Ecto neural progenitor cell (in vitro differentiated cells): Measurements from ENCODE around the gene ARFGEF3.

Experiments
- DNase-seq: peaks from one replicate; pipeline ENCODE4 v3.0.0-alpha.2; 2018; ENCODE audit warnings: low spot score

Gene ARFGEF3

DNA sequence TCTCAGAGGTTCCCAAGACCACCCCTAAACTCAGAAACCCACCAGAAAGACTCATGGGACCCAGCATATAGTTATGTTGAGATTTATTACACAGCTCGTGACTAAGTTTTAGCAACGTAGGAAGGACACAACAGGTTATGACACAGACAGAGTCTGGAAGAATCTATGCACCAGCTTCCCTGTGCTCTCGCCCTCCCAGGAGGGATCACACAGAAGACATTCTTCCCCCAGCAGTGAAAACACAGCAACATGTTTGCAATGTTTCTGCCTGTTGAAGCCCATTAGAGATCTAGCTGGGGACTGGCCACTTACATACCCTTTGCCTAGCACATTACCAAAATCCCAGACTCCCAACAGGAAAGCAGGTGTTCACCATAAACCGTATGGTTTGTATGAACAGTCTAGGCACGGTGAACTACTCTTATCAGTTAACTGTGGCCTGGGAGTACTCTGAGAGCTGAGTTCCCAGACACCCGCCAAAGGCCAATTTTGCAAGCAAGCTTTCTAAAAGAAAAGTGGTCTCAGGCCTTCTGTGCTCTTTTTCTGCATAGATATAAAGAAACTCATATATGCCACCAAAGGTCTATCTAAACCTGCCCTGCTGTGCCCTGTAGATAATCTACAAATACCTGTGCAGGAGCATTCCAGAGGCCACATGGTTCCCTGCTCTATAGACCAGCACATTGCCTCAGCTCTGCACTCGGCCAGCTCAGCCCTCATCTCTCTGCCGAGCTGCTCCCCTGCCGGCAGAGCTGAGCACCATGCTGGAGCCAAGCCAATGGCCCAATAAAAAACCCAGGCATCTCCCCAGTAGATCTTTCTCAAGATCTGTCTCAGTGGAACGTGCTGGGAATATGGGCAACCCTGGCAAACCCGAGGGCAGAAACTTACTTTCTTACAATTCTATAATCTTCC lies 146.3 kb downstream of the ARFGEF3 start:
- DNase-seq = no peak

GRCh38 chr6:138308731-138309110 lies 147.0 kb downstream of the ARFGEF3 start:
- no peak for DNase-seq

GRCh38 chr6:138309695-138310094 lies 148.0 kb downstream of the ARFGEF3 start:
- no peak for DNase-seq

- DNase-seq = no peak
These were observed 148.6 kb downstream of the ARFGEF3 start for GRCh38 chr6:138310294-138310693.

DNA sequence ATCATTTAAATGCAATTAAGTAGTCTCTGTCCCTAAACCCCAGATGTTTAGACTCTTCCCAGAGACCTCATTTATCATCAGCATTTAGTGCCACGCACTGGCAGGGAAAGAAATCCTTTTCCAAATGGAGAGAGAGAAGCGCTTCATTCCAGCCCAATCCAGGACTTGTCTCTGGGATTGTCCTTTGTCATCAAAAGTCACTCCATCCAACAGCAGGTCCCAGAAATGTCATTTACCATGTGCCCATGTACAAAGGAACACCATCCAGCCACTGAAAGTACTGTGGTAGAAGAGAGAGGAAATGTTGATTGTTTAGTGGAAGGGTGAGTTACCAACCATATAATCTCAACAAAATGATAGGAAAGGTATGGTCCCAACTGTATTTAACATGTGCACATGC lies 149.1 kb downstream of the ARFGEF3 start:
- DNase-seq = no peak

GRCh38 chr6:138311268-138311667 lies 149.5 kb downstream of the ARFGEF3 start:
- DNase-seq = no peak

DNA sequence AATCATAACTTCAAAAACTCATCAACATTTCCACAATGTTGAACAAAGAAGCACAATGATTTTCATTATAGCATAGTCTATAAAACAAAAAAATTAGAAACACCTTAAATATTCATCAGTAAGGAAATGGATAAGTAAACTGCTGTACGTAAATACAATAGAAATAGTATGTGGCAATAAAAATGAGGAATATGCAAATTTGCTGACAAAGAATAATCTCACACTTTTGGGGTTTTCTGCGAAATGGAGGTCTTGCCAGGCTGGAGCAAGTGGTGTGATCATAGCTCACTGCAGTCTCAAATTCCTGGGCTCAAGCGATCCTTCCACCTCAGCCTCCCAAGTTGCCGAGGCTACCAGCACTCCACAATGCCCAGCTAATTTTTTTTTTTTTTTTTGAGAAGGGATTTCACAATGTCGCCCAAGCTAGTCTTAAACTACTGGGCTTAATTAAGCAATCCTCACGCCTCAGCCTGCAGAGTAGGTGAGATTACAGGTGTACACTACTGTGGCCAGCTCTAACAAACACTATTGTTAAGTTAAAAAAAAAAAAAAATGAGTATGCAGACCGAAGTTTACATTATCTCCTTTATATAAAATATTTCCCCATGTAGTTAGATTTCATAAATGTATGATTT lies 157.1 kb downstream of the ARFGEF3 start:
- DNase-seq = no peak

DNA sequence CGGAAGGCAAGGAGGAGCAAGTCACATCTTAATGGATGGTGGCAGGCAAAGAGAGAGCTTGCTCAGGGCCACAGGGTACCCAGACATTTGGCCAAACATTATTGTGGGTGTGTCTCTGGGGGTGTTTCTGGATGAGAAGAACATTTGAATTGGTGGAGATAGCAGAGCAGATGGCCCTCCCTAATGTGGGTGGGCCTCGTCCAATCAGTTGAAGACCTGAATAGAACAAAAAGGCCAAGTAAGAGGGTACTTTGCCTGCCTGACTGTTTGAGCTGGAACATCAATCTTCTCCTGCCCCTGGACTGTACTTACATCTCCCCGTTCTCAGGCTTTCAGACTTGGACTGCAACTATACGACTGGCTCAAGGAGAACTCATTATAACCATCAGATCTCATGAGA lies 160.2 kb downstream of the ARFGEF3 start:
- DNase-seq = no peak

DNA sequence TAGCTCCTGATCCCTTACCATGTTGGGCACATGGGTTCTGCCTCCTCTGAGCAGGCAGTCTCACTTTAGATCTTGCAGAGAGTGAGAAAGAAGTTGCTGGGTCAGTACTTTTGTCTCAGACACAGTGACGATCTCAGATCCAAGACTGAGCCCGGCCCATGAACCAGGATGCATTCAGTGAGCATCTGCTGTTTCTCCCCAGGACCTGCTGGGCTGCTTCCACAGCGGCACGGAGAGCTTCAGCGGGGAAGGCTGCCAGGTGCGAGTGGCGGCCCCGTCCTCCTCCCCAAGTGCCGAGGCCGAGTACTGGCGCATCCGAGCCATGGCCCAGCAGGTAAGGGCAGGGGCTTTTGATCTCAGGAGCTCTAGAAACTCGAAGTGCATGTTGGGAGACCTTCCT lies 162.1 kb downstream of the ARFGEF3 start:
- DNase-seq = no peak

- DNase-seq = no peak
These were observed 166.5 kb downstream of the ARFGEF3 start for GRCh38 chr6:138328210-138328609.

- DNase-seq = no peak
These were observed 169.0 kb downstream of the ARFGEF3 start for GRCh38 chr6:138330763-138331162.

DNA sequence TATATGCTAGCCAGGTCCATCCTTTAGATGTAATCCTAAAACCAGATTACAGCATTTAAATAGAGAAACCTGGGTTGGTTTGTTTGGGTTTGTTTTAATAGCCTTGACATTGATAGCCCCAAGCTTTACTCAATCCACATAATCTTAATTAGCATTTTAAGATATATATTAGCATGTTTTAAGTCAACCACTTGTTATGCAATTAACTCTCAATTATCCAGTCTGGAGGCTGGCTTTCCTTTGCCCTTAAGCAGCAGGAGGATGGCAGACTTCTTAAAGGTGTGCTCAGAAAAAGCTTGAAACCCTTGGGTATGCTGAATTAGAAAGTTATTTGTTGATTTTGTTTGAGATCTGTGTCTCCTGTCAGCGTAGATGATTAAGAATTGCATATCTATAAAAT lies 169.7 kb downstream of the ARFGEF3 start:
- no peak for DNase-seq

- no peak for DNase-seq
These were observed 170.2 kb downstream of the ARFGEF3 start for GRCh38 chr6:138331984-138332383.

- DNase-seq = no peak
These were observed 172.3 kb downstream of the ARFGEF3 start for GRCh38 chr6:138334000-138334399.

DNA sequence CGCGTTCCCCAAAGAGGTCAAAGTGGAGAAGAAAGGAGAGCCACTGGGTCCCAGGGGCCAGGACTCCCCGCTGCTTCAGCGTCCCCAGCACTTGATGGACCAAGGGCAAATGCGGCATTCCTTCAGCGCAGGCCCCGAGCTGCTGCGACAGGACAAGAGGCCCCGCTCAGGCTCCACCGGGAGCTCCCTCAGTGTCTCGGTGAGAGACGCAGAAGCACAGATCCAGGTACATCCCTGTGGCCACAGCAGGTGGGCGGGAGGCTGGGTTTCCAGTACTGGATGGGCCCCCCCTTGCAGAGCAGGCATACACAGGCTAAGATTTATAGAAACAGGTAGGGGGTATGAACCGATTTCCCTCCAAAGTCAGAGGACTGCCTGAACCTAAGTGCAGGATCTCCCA lies 173.2 kb downstream of the ARFGEF3 start:
- DNase-seq = no peak

DNA sequence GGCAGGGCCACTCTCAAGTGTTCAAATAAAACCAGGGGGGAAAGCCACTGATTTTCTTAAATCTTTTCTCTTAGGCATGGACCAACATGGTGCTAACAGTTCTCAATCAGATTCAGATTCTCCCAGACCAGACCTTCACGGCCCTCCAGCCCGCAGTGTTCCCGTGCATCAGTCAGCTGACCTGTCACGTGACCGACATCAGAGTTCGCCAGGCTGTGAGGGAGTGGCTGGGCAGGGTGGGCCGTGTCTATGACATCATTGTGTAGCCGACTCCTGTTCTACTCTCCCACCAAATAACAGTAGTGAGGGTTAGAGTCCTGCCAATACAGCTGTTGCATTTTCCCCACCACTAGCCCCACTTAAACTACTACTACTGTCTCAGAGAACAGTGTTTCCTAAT lies 174.5 kb downstream of the ARFGEF3 start:
- DNase-seq = no peak

DNA sequence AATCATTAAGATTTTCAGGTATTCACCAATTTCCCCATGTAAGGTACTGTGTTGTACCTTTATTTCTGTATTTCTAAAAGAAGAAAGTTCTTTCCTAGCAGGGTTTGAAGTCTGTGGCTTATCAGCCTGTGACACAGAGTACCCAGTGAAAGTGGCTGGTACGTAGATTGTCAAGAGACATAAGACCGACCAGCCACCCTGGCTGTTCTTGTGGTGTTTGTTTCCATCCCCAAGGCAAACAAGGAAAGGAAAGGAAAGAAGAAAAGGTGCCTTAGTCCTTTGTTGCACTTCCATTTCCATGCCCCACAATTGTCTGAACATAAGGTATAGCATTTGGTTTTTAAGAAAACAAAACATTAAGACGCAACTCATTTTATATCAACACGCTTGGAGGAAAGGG lies 175.3 kb downstream of the ARFGEF3 start:
- DNase-seq = no peak

GRCh38 chr6:138339024-138339423 lies 177.3 kb downstream of the ARFGEF3 start:
- no peak for DNase-seq

DNA sequence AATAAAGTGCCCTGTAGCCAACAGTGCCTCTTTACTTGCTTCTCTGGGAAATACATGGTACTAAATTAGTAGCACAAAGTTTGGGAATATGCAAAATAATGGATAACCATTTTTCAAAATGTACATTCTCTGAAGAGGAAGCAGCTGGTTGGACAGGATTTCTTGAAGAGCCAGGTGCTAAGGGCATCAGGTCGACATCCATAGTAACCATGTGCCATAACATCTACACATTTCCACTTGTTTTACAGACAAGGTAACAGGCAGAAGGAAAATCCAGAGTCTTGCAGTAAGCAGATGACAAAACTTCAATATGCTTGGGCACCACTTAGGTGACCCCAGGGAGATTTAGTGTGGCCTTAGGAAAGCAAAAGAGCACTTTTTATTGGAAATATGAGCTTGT lies 179.4 kb downstream of the ARFGEF3 start:
- no peak for DNase-seq

GRCh38 chr6:138343112-138343511 lies 181.4 kb downstream of the ARFGEF3 start:
- DNase-seq = no peak

DNA sequence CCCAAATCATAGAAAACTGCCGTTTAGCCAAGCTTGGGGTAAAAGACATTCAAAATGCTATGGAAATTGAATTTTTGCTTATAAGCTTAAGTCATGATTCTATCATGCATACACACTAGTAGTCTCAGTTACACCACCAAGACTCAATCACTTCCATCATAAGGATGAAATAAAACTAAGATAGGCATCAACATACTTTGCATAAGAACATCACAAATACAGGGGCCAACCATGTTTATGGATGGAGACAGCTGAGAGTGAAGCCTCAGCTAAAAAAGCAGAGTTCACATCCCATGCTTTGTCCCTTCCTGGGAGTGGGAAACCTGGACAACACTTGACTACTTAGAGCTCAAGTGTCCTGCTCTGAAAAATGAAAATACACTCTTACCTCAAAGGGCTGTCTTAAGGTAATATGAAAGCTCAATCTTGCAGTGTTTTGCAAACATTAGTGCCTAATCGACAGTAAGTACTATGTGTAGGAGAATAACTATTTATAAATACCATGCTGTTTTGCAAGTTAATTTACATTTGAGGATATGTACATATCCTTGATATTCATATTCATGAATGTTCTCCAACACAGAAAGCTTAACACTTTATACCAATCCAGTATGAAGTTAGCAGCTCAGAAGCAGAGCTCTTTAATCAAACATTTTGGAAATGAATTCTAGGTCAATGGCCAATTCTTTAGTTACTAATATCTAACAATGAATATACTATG lies 184.0 kb downstream of the ARFGEF3 start:
- DNase-seq = no peak

DNA sequence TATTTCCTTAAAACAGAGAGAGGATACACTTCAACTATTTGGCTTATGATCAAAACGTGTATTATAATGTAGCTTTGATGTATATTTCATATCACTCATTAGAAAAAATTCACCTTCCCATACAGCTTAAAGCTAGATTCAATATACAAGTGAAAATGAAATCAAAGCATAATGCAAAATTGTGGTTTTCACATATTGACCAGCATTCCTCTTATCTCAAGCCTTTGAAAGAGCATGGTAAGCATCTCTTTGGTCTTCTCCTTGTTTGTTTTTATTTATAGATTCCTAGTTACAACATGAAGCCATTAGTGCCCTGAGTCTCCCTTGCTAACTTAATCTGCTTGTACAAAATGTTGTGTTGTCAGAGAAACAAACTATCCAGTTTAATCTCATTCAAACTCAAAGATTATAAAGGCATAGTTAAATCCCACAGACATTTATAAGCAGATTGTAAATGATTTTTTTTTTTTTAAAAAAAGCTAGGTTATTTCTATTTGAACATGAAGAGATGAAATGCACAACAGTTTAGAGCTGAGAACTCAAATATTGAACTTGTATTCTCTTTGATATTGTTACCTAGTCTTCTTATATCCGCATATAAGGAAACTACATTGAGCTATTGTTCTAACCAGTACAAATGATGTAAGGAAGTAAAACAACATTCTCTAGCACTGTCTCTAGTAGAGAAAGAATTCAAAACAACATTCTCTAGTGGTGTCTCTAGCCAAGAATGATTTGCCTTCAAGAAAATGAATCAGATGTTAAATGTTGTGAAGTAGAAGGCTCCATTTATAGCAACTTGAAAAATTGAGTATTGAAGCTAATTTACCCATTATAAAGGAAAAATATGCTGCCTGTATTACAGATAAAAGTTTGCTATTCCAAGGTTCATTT lies 184.8 kb downstream of the ARFGEF3 start:
- no peak for DNase-seq
